NCI-H748 (cell line): ENCODE measurements around the gene GLYATL3.

Experiments used
- DNase-seq: peaks from one replicate; lab custom pipeline; 2025; ENCODE audit not compliant: unreplicated experiment; lab: John Stamatoyannopoulos, UW

GLYATL3 gene

GRCh38 chr6:49513153-49513989 is 13.6 kb downstream of the GLYATL3 start:
- DNase-seq = no peak

GRCh38 chr6:49514571-49515484 is 15.1 kb downstream of the GLYATL3 start:
- DNase-seq = no peak

GRCh38 chr6:49515485-49516146 is 15.9 kb downstream of the GLYATL3 start:
- no peak for DNase-seq

GRCh38 chr6:49516147-49516505 is 16.4 kb downstream of the GLYATL3 start:
- DNase-seq = no peak

GRCh38 chr6:49517919-49518318 is 18.2 kb downstream of the GLYATL3 start:
- DNase-seq = no peak

- DNase-seq = no peak
Measured at GRCh38 chr6:49519660-49520059, 19.9 kb downstream of the GLYATL3 start.

- peak; percentile 75 for DNase-seq
Measured at GRCh38 chr6:49522710-49523593, 23.2 kb downstream of the GLYATL3 start.

GRCh38 chr6:49523901-49524300 is 24.2 kb downstream of the GLYATL3 start:
- no peak for DNase-seq

- DNase-seq = peak; percentile 52
Measured at GRCh38 chr6:49524541-49524940, 24.8 kb downstream of the GLYATL3 start.

GRCh38 chr6:49526598-49526997 is 26.9 kb downstream of the GLYATL3 start:
- DNase-seq = no peak

- no peak for DNase-seq
Measured at GRCh38 chr6:49527320-49527719, 27.6 kb downstream of the GLYATL3 start.

GRCh38 chr6:49528571-49528970 is 28.8 kb downstream of the GLYATL3 start:
- DNase-seq = no peak

GRCh38 chr6:49530141-49530776 is 30.5 kb downstream of the GLYATL3 start:
- DNase-seq = no peak

- DNase-seq = peak; percentile 81
Measured at GRCh38 chr6:49531774-49532569, 32.2 kb downstream of the GLYATL3 start.

- no peak for DNase-seq
Measured at GRCh38 chr6:49535795-49536194, 36.1 kb downstream of the GLYATL3 start.

GRCh38 chr6:49539102-49539501 is 39.4 kb downstream of the GLYATL3 start:
- no peak for DNase-seq

GRCh38 chr6:49540614-49541013 is 40.9 kb downstream of the GLYATL3 start:
- no peak for DNase-seq

GRCh38 chr6:49541210-49541724 is 41.5 kb downstream of the GLYATL3 start:
- DNase-seq = peak; percentile 63

- peak; percentile 42 for DNase-seq
Measured at GRCh38 chr6:49541936-49542335, 42.2 kb downstream of the GLYATL3 start.
